Neural crest cell (in vitro differentiated cells): ENCODE results near the gene CEMIP. TPM values are rescaled to one million over a fixed set of nuclear protein-coding genes. Genes with fewer than 3 reads are reported as not detected.

Source experiments
- DNase-seq: peaks from one replicate; pipeline ENCODE4 v3.0.0; 2021; ENCODE audit warnings: low read depth, mixed read lengths, low spot score
- H3K27ac Mint-ChIP-seq: one replicate; pipeline ENCODE4 v1.8.0; 2021; ENCODE audit warnings: mild to moderate bottlenecking, mixed read lengths; ENCODE audit not compliant: unreplicated experiment
- H3K27me3 Mint-ChIP-seq: 2 replicates; pipeline ENCODE4 v1.8.0; 2021; ENCODE audit warnings: low read depth, mild to moderate bottlenecking, mixed read lengths
- H3K36me3 Mint-ChIP-seq: 2 replicates; pipeline ENCODE4 v1.8.0; 2021; ENCODE audit warnings: low read depth, mild to moderate bottlenecking, mixed read lengths
- H3K4me1 Mint-ChIP-seq: 2 replicates; pipeline ENCODE4 v1.8.0; 2021; ENCODE audit warnings: mixed read lengths
- H3K4me3 Mint-ChIP-seq: one replicate; pipeline ENCODE4 v1.8.0; 2021; ENCODE audit warnings: mild to moderate bottlenecking, mixed read lengths
- H3K9me3 Mint-ChIP-seq: 2 replicates; pipeline ENCODE4 v1.8.0; 2021; ENCODE audit warnings: mixed read lengths
- total RNA-seq: library from RNA; stranded (reverse); gene quantifications from 2 replicates; pipeline ENCODE4 v1.2.1, GENCODE V29; 2021
- TF ChIP-seq, protein P1 (sequence below): fragments of 200-600 bp; sonication (generic); conservative IDR thresholded peaks from 2 replicates; pipeline ENCODE4 v1.5.0; 2021; ENCODE audit warnings: antibody characterized with exemption, mild to moderate bottlenecking

CEMIP gene
- total RNA-seq, 1 donor from 2014 or later, result 0.33 TPM

DNA sequence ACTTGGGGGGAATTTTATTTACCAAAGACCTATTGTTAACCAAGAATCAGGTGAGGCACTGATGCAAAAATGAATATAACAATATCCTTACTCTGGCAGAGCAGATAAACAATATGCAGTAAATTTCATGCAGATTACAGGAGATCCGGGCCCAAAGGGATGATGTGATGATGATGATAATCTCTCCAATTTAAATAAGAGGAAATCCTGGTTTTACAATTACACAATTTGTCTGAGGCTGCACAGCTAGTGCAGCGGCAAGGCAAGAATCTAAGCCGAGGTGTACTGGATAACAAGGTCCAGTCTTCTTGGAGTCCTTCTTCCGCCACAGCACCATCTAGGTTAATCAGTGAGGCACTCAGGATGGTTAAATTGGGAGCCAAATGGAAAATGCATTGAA is 212.8 kb downstream of the CEMIP start:
- Mint-ChIP-seq H3K4me3 (peak overlapping the region; percentile 17), H3K9me3 (peaks cover under 1% of the 10 kb centered on the region), H3K27me3 (no peaks in the 10 kb centered on the region), H3K27ac (no peak overlapping the region), H3K36me3 (no peaks in the 10 kb centered on the region), H3K4me1 (peaks cover 19% of the 10 kb centered on the region)
- DNase-seq, result no peak
- TF ChIP-seq, protein P1, sequence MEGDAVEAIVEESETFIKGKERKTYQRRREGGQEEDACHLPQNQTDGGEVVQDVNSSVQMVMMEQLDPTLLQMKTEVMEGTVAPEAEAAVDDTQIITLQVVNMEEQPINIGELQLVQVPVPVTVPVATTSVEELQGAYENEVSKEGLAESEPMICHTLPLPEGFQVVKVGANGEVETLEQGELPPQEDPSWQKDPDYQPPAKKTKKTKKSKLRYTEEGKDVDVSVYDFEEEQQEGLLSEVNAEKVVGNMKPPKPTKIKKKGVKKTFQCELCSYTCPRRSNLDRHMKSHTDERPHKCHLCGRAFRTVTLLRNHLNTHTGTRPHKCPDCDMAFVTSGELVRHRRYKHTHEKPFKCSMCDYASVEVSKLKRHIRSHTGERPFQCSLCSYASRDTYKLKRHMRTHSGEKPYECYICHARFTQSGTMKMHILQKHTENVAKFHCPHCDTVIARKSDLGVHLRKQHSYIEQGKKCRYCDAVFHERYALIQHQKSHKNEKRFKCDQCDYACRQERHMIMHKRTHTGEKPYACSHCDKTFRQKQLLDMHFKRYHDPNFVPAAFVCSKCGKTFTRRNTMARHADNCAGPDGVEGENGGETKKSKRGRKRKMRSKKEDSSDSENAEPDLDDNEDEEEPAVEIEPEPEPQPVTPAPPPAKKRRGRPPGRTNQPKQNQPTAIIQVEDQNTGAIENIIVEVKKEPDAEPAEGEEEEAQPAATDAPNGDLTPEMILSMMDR, result no peak

DNA sequence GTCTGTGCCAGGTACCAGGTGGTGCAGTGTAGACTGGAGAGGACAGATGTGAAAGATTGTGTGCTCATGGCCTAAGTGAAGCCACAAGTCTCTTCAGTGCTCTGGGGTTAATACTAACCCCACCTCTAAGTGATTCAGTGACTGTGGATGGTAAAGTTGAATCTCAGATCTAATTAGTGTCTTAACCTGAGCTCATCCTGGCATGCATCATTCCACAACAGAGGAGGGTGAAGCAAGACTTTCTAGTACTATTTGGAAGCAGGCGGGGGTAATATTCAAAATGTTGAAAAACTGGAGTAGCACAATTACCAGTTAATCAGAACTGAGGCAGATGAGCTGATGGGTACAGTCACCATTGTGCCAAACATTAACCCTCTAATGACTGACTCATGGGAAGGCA is 213.3 kb downstream of the CEMIP start:
- Mint-ChIP-seq H3K4me3 (peak overlapping the region; percentile 17), H3K27ac (no peak overlapping the region), H3K4me1 (peaks cover 18% of the 10 kb centered on the region), H3K36me3 (no peaks in the 10 kb centered on the region), H3K27me3 (no peaks in the 10 kb centered on the region), H3K9me3 (peaks cover 2% of the 10 kb centered on the region)
- TF ChIP-seq, protein P1, result no peak
- DNase-seq, result no peak

DNA sequence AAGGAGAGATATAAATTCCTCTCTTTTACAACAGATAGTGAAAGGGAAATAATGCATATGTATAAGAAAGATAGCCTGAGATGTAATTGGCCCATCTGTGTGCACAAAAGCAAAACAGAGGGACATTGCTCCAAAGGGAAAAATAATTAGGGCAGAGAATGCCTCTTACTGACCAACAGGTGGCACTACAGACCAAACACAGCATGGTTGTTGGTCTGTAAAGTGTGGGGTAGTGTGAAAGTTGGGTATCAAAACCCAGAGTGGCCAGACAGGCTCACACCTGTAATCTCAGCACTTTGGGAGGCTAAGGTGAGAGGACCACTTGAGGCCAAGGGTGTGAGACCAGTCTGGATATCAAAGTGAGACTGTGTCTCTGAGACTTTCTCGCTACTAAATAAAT is 217.1 kb downstream of the CEMIP start:
- Mint-ChIP-seq H3K9me3 (peaks cover 2% of the 10 kb centered on the region), H3K27me3 (no peaks in the 10 kb centered on the region), H3K36me3 (no peaks in the 10 kb centered on the region), H3K4me1 (peaks cover 7% of the 10 kb centered on the region), H3K4me3 (peak overlapping the region; percentile 21), H3K27ac (no peak overlapping the region)
- TF ChIP-seq, protein P1, result peak; percentile 62
- no peak for DNase-seq

DNA sequence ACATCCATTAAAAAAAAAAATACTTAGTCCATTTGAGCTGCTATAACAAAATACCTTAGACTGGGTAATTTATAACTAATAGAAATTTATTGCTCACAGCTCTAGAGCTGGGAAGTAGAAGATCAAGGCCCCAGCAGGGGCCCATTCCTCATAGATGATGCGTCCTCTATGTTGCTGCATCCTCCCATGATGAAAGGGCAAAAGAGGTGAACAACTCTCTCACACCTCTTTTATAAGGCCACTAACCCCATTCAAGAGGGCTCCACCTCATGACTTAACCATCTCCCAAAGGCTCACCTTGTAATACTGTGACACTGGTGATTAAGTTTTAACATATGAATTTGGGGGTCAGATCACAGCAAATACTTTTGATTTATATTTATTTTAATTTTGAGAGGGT is 218.5 kb downstream of the CEMIP start:
- TF ChIP-seq, protein P1, result no peak
- Mint-ChIP-seq H3K9me3 (peaks cover 2% of the 10 kb centered on the region), H3K27ac (no peak overlapping the region), H3K4me3 (peak overlapping the region; percentile 56), H3K27me3 (no peaks in the 10 kb centered on the region), H3K4me1 (peaks cover 7% of the 10 kb centered on the region), H3K36me3 (no peaks in the 10 kb centered on the region)
- no peak for DNase-seq

DNA sequence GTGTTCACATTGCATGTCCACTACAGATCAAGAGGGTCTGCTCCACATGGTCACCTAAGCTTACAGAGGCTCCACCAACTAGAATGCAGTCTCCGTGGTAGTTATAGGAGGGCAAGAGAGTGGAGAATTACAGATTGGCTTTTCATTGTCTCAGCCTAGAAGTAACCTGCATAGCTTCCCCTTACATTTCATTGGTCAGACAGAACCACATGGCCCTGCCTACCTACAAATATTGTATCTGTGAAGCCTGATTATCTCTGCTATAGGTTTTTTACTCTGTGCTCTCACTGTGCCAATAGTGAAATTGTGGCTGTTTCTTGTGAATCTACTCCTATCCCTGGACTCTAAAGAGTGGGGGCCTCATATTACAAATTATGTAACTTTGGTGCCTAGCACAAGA is 219.1 kb downstream of the CEMIP start:
- peaks cover 8% of the 10 kb centered on the region for H3K4me1 Mint-ChIP-seq
- H3K4me3 Mint-ChIP-seq, result peak overlapping the region; percentile 56
- TF ChIP-seq, protein P1, result no peak
- H3K36me3 Mint-ChIP-seq, result peaks cover under 1% of the 10 kb centered on the region
- H3K27me3 Mint-ChIP-seq, result no peaks in the 10 kb centered on the region
- H3K9me3 Mint-ChIP-seq, result peaks cover 2% of the 10 kb centered on the region
- no peak overlapping the region for H3K27ac Mint-ChIP-seq
- DNase-seq, result no peak

DNA sequence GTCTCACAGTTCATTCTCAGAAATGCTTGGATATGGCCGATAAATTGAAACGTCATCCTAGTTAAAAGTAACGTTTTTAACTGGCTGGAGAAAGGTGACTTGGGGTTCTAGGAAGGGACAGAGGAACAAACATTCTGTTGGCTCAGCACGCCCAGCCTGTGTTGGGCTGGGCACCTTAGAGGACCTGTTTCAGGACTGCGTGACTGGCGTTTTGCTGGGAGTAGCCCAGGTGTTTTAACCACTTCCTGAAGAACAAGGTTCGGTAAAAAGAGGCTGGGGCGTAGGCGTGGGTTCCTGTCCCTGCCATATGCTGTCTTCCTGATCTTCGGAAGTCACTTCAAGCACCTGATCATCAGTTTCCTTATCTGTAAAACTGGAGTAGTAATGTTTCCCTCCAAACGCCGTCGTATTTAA is 220.5 kb downstream of the CEMIP start:
- H3K4me1 Mint-ChIP-seq, result peaks cover 22% of the 10 kb centered on the region
- peak overlapping the region; percentile 97 for H3K4me3 Mint-ChIP-seq

More for the DNA sequence above, 220.5 kb downstream of the CEMIP start:
- Mint-ChIP-seq H3K27me3 (no peaks in the 10 kb centered on the region), H3K9me3 (peaks cover 2% of the 10 kb centered on the region), H3K36me3 (peaks cover 8% of the 10 kb centered on the region), H3K27ac (no peak overlapping the region)
- no peak for DNase-seq
- TF ChIP-seq, protein P1, result no peak
